Measurements from ENCODE around the gene GDA. TPM values are rescaled to one million over a fixed set of nuclear protein-coding genes. Genes with fewer than 3 reads are reported as not detected.

GDA gene
- total RNA-seq, 1 donor from 2014 or later: 2.7 TPM

GRCh38 chr9:72226146-72226812 is 77.0 kb downstream of the GDA start:
- H3K27me3 ChIP-seq: no peaks in the 10 kb centered on the region
- Mint-ChIP-seq H3K4me1 (no peaks in the 10 kb centered on the region), H3K36me3 (no peaks in the 10 kb centered on the region), H3K9me3 (no peaks in the 10 kb centered on the region), H3K27me3 (ENCODE audit: insufficient read depth, low read depth) (peaks cover 2% of the 10 kb centered on the region), H3K4me3 (no peak overlapping the region), H3K27ac (no peak overlapping the region)
- no peak overlapping the region for H2AFZ ChIP-seq (replicated peaks)
- DNase-seq (ENCODE audit: low spot score): no peak
- no peaks in the 10 kb centered on the region for H4K20me1 ChIP-seq (ENCODE audit: low read depth)
- no peaks in the 10 kb centered on the region for H3K4me1 ChIP-seq
- TF ChIP-seq, protein P1, sequence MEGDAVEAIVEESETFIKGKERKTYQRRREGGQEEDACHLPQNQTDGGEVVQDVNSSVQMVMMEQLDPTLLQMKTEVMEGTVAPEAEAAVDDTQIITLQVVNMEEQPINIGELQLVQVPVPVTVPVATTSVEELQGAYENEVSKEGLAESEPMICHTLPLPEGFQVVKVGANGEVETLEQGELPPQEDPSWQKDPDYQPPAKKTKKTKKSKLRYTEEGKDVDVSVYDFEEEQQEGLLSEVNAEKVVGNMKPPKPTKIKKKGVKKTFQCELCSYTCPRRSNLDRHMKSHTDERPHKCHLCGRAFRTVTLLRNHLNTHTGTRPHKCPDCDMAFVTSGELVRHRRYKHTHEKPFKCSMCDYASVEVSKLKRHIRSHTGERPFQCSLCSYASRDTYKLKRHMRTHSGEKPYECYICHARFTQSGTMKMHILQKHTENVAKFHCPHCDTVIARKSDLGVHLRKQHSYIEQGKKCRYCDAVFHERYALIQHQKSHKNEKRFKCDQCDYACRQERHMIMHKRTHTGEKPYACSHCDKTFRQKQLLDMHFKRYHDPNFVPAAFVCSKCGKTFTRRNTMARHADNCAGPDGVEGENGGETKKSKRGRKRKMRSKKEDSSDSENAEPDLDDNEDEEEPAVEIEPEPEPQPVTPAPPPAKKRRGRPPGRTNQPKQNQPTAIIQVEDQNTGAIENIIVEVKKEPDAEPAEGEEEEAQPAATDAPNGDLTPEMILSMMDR (IDR thresholded peaks at IDR 0.05): no peak
- no peak for TF ChIP-seq EZH2 (IDR thresholded peaks at IDR 0.05)
- no peak for TF ChIP-seq EZH2phosphoT487 (IDR thresholded peaks at IDR 0.05)
- no peaks in the 10 kb centered on the region for H3K36me3 ChIP-seq
- H3K27ac ChIP-seq: no peak overlapping the region
- no peaks in the 10 kb centered on the region for H3F3A ChIP-seq (ENCODE audit: low read depth)
- H3K4me2 ChIP-seq: no peak overlapping the region
- no peak overlapping the region for H3K9ac ChIP-seq
- H3K79me2 ChIP-seq (ENCODE audit: low read depth): no peaks in the 10 kb centered on the region
- H3K9me3 ChIP-seq (ENCODE audit: low read depth): no peaks in the 10 kb centered on the region
- H3K4me3 ChIP-seq: no peak overlapping the region

DNA sequence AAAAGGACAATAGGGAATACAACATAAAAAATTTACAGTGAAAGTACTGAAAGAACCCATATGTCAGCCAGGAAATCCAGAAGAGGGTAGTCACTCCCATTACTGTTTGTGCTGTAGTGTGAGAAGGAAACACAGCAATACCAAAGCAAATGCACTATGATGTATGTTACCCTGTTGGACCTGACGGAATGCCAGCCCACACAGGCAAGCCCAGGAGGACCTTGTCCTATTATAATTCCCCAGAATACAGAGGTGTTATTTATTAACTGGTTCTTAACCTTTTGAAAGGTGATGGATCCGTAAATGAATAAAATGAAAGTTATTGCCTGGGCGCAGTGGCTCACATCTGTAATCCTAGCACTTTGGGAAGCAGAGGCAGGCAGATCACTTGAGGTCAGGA is 79.0 kb downstream of the GDA start:
- no peak overlapping the region for H3K4me3 ChIP-seq
- H3K36me3 ChIP-seq: no peaks in the 10 kb centered on the region
- H3K27ac Mint-ChIP-seq: no peak overlapping the region

GRCh38 chr9:72232778-72233177 is 83.5 kb downstream of the GDA start:
- Mint-ChIP-seq H3K27ac (no peak overlapping the region), H3K9me3 (no peaks in the 10 kb centered on the region), H3K4me3 (no peak overlapping the region), H3K27me3 (ENCODE audit: insufficient read depth, low read depth) (no peaks in the 10 kb centered on the region), H3K4me1 (peaks cover 5% of the 10 kb centered on the region), H3K36me3 (no peaks in the 10 kb centered on the region)
- H3K27me3 ChIP-seq: no peaks in the 10 kb centered on the region
- no peak overlapping the region for H3K4me3 ChIP-seq
- H3K9me3 ChIP-seq (ENCODE audit: low read depth): no peaks in the 10 kb centered on the region
- H3F3A ChIP-seq (ENCODE audit: low read depth): no peaks in the 10 kb centered on the region
- H3K36me3 ChIP-seq: no peaks in the 10 kb centered on the region
- H3K9ac ChIP-seq: no peak overlapping the region
- H4K20me1 ChIP-seq (ENCODE audit: low read depth): no peaks in the 10 kb centered on the region
- no peaks in the 10 kb centered on the region for H3K79me2 ChIP-seq (ENCODE audit: low read depth)
- H2AFZ ChIP-seq (replicated peaks): no peak overlapping the region
- DNase-seq (ENCODE audit: low spot score): no peak
- TF ChIP-seq EZH2 (IDR thresholded peaks at IDR 0.05): no peak
- TF ChIP-seq, protein P1 (IDR thresholded peaks at IDR 0.05): no peak
- TF ChIP-seq EZH2phosphoT487 (IDR thresholded peaks at IDR 0.05): no peak
- H3K4me2 ChIP-seq: no peak overlapping the region
- no peaks in the 10 kb centered on the region for H3K4me1 ChIP-seq
- H3K27ac ChIP-seq: no peak overlapping the region

More for the DNA sequence above, 79.0 kb downstream of the GDA start:
- Histone ChIP-seq H3F3A (ENCODE audit: low read depth) (no peaks in the 10 kb centered on the region), H2AFZ (replicated peaks) (no peak overlapping the region), H3K27me3 (no peaks in the 10 kb centered on the region), H3K9me3 (ENCODE audit: low read depth) (no peaks in the 10 kb centered on the region), H3K27ac (no peak overlapping the region), H3K4me2 (no peak overlapping the region), H3K9ac (no peak overlapping the region), H4K20me1 (ENCODE audit: low read depth) (no peaks in the 10 kb centered on the region), H3K79me2 (ENCODE audit: low read depth) (no peaks in the 10 kb centered on the region), H3K4me1 (no peaks in the 10 kb centered on the region)
- no peak for DNase-seq (ENCODE audit: low spot score)
- no peak for TF ChIP-seq EZH2phosphoT487 (IDR thresholded peaks at IDR 0.05)
- TF ChIP-seq EZH2 (IDR thresholded peaks at IDR 0.05): no peak
- TF ChIP-seq, protein P1 (IDR thresholded peaks at IDR 0.05): no peak
- Mint-ChIP-seq H3K4me1 (peaks cover 5% of the 10 kb centered on the region), H3K9me3 (no peaks in the 10 kb centered on the region), H3K4me3 (no peak overlapping the region), H3K36me3 (no peaks in the 10 kb centered on the region), H3K27me3 (ENCODE audit: insufficient read depth, low read depth) (no peaks in the 10 kb centered on the region)

All from neural progenitor cell (in vitro differentiated cells).